Activated effector memory CD4-positive, alpha-beta T cell treated with Interleukin-2 at 50 U/mL for 16 hours (primary cell): Measurements from ENCODE around the gene INTS1.
A peak's percentile ranks its signal among the peaks of the same experiment; 100 is the strongest.

Experiments used
- DNase-seq: peaks from one replicate; pipeline ENCODE4 v3.0.0-alpha.2; 2020

INTS1 gene

GRCh38 chr7:1503816-1504775 is at the start of gene INTS1:
Gene INTS1 (minus strand): TSS chr7:1504389. CDS start chr7:1503960, 429 bp downstream.
- peak; percentile 87 for DNase-seq

- DNase-seq = no peak
These were observed 49.5 kb upstream of the INTS1 start for GRCh38 chr7:1553512-1554210.

GRCh38 chr7:1552200-1552599 is 48.0 kb upstream of the INTS1 start:
- DNase-seq = no peak

GRCh38 chr7:1550846-1551155 is 46.6 kb upstream of the INTS1 start:
- DNase-seq = no peak

GRCh38 chr7:1550005-1550845 is 46.0 kb upstream of the INTS1 start:
- no peak for DNase-seq

- no peak for DNase-seq
These were observed 45.3 kb upstream of the INTS1 start for GRCh38 chr7:1549357-1550004.

GRCh38 chr7:1548944-1549343 is 44.8 kb upstream of the INTS1 start:
- DNase-seq = no peak

- no peak for DNase-seq
These were observed 44.2 kb upstream of the INTS1 start for GRCh38 chr7:1548438-1548831.

GRCh38 chr7:1547777-1548437 is 43.7 kb upstream of the INTS1 start:
- no peak for DNase-seq

GRCh38 chr7:1546909-1547776 is 43.0 kb upstream of the INTS1 start:
- DNase-seq = no peak

GRCh38 chr7:1546274-1546908 is 42.2 kb upstream of the INTS1 start:
- no peak for DNase-seq

- no peak for DNase-seq
These were observed 41.4 kb upstream of the INTS1 start for GRCh38 chr7:1545417-1546246.

- DNase-seq = no peak
These were observed 40.8 kb upstream of the INTS1 start for GRCh38 chr7:1544896-1545416.

- no peak for DNase-seq
These were observed 40.1 kb upstream of the INTS1 start for GRCh38 chr7:1544178-1544895.

- DNase-seq = no peak
These were observed 39.6 kb upstream of the INTS1 start for GRCh38 chr7:1543826-1544177.

GRCh38 chr7:1542841-1543747 is 38.9 kb upstream of the INTS1 start:
- no peak for DNase-seq

- no peak for DNase-seq
These were observed 38.1 kb upstream of the INTS1 start for GRCh38 chr7:1542329-1542728.
